Esophagus muscularis mucosa (tissue), 3 donors: Measurements from ENCODE around the gene SPP2.

Experiments
- CTCF ChIP-seq, 3 experiments: fragments of 200-600 bp in 2 of 3; fragments of 450-650 bp in 1 of 3; sonication (generic) in 2 of 3; IDR thresholded peaks; one replicate each; pipeline ENCODE4 v1.5.1; 2017 to 2019; ENCODE audit warnings: antibody characterized with exemption in 3 of 3, mild to moderate bottlenecking in 2 of 3, moderate library complexity in 1 of 3
- POLR2A ChIP-seq: fragments of 450-650 bp; IDR thresholded peaks from one replicate; pipeline ENCODE4 v1.6.1; 2017; ENCODE audit warnings: antibody characterized with exemption, moderate library complexity, mild to moderate bottlenecking, low read depth

GRCh38 chr2:234121999-234122398 is 71.5 kb downstream of the SPP2 start:
- TF ChIP-seq POLR2A (no peak), CTCF (IDR thresholded peaks at IDR 0.05) (no peak)
